GM21723 (cell line): ENCODE data around the gene PAFAH1B2.
"Not testable (repeated sequence)": the region's sequence is repeated elsewhere in the genome, so short reads cannot be mapped to it uniquely, and the experiment has no call there.

ENCODE experiments used
- ATAC-seq: cut with Tn5 transposase; IDR thresholded peaks from one replicate; pipeline ENCODE4 v1.9.1; 2021; ENCODE audit warnings: mild to moderate bottlenecking, moderate library complexity; ENCODE audit not compliant: unreplicated experiment

PAFAH1B2 gene

DNA sequence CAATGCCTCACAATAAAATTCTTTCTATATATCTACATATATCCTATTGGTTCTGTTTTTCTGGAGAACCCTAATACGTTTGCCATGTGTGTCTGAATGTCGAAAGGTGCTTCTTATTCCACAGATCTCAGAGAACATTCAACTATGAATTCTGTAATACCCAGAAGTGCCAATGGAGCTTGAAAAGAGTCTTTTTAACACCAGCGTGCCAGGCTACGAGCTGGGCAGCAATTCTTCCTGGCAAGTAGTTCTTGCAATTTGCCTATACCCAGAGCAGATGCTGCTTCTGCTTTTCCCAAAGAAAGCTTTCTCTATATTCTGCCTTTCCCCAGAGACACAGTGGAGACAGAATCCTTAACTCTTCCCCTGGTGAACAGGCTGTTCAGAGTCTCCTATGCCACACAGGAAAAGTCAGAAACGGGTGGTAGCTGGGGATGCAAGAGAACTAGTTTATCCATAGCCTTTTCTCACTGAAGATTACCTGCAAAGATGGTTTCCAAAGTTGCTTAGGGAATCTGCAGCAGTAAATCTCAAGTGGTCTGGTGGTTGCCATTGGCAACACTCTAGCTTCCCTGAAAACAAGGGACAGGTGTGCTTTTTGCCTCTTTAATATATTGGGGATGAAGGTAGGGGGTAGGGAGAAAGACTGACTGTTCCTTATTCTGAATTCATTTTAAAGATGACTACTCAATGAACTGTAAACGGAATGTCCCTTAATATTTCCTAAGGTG is 16.8 kb upstream of the PAFAH1B2 start:
- no peak for ATAC-seq

DNA sequence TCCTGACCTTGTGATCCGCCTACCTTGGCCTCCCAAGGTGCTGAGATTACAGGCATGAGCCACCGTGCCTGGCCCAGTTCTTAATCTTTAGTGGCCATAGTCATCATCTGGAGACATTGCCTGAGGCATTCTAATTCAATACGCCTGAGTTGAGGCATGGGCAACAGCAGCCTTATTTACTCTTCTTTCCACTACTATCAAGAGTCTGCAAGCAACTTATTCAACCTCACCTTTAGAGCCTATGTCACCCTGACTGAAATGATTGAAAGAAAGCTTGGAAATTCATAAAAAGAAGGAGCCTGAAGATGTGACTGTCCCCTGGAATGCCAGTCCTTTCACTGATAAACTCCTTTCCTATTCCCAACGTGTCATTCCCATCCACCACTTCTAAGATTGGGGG is 15.8 kb upstream of the PAFAH1B2 start:
- no peak for ATAC-seq

DNA sequence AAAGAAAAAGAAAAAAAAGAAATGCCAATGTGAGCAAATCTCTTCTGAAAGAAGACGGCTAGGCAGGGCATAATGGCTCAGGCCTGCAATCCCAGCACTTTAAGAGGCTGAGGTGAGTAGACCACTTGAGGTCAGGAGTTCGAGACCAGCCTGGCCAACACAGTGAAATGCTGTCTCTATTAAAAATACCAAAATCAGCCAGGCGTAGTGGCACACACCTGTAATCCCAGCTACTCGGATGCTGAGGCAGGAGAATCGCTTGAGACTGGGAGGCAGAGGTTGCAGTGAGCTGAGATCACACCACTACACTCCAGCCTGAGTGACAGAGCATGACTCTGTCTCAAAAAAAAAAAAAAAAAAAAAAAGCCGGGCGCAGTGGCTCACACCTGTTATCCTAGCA is 13.7 kb upstream of the PAFAH1B2 start:
- not testable (repeated sequence) for ATAC-seq

DNA sequence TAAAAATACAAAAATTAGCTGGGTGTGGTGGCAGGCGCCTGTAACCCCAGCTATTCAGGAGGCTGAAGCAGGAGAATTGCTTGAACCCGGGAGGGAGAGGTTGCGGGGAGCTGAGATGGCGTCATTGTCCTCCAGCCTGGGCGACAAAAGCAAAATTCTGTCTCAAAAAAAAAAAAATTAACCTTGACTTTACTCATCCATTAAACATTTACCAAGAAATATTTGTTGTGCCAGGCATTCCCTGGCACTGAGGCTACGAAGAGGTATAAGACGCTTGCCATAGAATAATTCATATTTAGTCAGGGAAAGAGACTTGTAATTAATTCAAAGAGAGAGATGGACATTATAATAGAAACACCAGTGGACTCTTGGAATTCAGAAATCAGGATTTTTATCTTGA is 13.2 kb upstream of the PAFAH1B2 start:
- ATAC-seq = no peak

DNA sequence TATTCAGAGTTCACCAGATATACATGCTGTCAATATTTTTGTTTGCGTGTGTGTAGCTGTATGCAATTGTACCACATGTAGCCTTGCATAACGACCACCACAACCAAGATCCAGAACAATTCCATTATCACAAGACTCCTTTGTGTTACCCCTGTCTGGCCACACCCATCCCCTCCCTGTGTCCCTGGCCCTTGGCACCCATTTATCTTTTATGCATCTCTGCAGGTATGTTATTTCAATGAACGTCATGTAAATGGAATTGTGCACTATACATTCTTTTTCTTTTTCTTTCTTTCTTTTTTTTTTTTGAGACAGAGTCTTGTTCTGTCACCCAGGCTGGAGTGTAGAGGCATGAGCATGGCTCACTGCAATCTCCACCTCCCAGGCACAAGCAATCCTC is 9.7 kb upstream of the PAFAH1B2 start:
- ATAC-seq = no peak

DNA sequence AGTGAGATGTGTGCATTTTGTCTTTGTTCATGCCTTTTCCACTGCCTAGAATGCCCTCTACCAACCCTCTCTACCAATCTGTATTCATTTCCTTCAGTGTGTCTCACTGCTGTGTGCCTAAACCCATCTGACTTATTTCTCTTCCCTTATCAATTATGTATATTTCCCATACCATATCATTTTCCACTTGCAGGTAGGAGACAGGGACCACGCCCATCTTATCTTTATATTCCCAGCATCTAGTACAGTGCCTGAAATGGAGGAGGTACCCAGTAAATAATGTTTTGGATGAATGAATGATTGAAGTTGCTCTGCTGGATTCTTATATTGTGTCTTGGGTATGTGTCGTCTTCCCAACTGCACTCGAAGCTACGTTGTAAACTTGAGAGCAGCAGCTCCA is 9.1 kb upstream of the PAFAH1B2 start:
- not testable (repeated sequence) for ATAC-seq

DNA sequence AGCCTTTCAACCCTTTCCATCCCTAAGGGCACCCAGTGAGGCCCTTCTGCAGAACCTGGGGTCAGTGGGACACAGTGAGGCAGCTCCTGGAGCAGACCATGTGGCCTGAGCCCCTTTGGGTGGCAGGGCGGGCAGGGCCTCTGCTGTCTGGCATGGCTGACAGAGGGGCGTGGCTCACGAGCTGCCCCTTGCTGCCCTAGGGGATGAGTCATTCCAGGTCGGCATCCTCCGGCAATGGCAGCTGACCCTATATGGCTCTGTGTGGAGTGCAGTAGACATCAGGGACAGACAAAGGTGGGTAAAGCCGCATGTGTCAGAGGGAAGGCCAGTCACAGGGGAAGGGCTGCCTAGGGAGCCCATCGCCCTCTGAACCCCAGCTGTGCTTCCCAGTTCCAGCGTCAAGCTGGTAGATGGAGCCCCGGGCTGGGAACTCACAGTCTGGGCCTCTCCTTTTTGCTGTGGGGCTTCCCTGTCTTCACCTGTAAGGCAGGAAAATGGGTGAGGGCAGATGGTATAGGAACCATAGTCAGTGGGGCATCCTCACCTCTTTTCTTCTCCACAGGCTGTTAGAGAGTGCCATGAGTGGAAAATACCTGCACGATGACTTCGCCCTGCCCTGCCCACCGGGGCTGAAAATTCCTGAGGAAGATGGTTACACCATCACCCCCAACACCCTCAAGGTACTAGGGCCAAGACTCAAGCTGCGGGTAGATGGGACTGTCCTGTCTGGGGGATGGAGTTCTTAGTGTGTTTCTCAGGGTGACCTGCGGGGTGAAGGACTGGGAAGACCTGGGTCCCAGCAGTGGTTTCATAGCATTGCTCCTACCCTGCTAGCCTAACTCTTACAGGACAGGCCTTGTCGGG is 6.6 kb upstream of the PAFAH1B2 start:
- not testable (repeated sequence) for ATAC-seq

DNA sequence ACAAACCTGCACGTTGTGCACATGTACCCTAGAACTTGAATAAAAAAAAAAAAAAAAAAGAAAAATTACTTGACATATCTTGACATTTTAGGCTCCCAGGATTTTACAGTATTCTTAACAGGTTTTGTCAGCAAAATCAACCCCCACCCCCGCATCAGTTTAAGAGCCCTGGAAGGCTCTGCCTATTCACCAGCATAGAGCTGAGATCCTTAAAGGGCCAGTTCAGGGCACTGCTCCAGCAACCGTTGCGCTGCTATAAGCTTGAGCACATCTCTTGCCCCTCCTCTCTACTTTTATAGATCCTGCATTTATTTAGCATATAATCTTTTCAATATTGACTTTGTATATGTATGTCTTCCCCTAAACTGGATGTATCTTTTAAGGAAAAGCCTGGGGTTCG is 697 bp upstream of the PAFAH1B2 start:
- ATAC-seq = peak; percentile 17

DNA sequence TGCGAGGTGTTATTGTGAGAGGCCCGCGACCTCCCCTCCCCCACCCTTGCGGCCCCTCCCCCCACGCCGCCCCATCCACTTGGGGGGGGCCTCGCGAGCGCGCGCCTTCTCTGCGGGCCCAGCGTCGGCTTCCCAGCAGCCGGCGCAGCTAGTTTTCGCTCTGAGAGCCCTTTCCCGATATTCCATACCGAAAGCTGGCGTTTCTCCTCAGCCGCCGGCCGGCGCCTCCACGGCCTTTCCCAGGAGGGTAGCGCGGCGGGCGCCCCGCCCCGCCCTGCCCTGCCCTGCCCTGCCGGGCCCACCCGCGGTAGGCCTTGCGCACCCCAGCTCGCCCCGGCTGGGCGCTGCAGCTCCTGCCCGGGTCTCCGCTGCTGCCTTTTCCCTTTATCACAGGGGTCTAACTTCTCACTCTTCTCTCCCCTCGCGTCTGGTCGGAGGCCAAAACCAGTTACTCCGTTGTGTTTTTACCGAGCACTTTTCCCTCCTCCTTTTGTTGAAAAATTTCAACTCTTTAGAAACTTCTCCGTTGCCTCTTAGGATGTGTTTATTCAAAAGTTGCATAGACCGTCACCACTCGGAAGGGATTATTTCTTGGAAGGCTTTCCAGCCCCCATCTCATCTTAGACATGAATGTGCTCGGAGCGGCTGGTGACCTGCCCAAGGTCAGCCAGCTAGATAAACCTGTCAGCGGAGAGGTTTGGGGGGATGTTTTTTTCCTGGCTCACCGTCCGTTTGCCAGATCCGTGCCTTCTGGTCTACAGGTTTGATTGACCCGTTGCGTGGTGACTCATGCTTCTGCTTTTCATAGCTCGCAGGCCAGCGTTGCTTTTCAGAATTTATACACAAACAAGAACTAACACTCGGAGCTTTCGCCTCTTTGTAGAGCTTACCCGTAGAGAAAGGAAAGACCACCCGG is 648 bp downstream of the PAFAH1B2 start:
- ATAC-seq = peak; percentile 53

DNA sequence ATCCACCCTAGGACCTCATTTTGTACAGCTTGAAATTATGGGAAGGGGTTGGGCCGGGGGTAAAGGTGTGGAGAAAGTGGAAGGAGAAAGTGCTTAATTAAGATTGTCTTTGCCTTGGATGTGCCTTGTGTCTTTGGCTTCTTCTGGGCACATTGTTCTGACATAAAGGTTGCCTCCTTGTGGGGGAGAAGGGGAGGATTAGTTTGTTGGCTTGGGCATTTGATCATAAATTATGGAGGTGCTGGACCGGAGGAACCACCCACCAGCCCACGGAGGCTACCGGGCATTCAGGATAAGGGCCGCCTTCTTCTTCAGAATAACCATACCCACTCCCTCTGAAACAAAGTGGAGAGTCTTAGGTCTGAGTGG is 1.3 kb downstream of the PAFAH1B2 start:
- no peak for ATAC-seq

DNA sequence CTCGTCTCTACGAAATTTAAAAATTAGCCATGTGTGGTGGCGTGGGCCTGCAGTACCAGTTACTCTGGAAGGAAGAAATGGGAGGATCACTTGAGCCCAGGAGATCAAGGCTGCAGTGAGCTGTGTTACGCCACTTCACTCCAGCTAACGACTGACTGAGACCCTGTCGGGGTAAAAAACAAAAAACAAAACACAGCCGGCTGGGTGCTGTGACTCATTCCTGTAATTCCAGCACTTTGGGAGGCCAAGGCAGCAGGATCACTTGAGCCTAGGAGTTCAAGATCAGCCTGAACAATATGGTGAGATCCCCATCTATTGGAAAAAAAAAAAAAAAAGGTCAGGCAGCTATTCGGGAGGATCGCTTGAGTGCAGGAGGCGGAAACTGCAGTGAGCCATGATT is 2.4 kb downstream of the PAFAH1B2 start:
- no peak for ATAC-seq

DNA sequence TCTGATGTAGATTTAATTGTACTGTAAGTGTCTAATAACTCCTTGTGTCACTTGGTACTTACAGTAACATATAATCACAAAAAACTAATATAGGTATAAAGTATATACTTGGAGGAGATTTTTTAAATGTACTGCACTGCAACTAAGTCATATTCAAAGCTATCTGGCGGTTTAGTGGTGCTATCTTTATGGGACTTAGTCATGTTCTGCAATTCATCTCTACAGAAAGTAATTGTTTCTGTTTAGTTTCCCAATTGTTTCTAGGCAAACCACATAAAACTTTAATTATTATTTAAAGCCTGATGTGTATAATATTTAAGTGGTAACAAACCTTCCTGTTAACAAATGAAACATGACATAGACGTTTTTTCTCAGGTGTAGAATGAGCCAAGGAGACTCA is 8.0 kb downstream of the PAFAH1B2 start:
- ATAC-seq = no peak

DNA sequence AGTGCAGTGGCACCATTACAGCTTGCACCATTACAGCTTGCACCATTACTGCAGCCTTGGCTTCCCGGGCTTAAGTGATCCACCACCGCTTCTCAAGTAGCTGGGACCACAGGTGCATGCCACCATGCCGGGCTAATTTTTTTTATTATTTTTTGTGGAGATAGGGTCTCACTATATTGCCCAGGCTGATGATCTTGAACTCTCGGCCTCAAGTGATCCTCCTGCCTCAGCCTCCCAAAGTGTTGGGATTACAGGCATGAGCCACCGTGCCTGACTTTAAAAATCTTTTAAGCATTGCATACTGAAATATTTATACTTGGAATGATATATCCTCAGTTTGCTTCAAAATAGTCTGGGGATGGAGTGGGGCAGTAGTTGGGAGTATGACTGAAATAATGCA is 10.4 kb downstream of the PAFAH1B2 start:
- ATAC-seq = no peak

DNA sequence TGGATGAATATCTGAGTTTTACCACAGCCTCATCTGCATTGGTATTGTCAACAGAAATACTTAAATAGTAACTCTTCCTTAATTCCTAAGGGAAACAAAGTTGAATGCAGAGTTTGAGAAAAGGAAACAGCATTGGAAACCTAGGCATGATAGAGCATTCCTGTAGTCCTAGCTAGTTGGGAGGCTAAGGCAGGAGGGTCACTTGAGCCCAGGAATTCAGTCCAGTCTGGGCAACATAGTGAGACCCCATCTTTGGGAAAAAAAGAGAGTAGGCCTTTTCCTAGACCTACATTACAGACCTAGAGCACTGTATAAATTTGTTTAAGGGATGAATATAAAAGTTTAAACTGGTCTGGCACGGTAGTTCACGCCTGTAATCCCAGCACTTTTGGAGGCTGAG is 13.4 kb downstream of the PAFAH1B2 start:
- no peak for ATAC-seq

DNA sequence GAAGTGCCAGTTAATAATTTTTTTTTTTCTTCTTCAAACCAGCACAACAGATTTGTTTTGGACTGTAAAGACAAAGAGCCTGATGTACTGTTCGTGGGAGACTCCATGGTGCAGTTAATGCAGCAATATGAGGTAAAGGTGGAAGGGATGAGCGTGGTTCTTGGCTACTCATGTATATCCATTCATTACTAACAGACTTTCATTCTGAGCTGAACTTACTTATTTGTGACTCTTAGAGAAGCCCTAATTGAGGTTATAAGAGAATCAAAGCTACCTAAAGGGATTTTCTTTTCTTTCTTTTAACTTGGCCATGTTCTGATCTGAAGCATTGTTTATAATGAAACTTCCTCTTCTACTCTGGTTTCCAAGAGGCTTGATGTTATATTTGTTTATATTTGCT is 15.8 kb downstream of the PAFAH1B2 start:
- ATAC-seq = no peak

DNA sequence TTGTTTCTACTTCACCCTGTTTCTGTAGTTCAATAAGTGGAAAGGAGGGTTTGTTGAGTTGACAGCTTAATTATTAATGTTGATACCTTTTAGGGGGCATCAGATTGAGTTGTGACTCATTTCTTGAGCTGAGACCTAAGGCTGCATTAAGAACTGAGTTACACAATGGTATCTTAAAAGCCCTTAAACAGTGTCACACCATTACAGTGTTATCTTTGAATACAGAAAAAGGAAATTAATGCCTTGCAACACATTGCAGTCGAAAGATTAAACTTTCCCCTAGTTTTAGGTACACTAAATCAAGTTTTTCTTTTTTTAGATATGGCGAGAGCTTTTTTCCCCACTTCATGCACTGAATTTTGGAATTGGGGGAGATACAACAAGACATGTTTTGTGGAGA is 16.7 kb downstream of the PAFAH1B2 start:
- no peak for ATAC-seq

DNA sequence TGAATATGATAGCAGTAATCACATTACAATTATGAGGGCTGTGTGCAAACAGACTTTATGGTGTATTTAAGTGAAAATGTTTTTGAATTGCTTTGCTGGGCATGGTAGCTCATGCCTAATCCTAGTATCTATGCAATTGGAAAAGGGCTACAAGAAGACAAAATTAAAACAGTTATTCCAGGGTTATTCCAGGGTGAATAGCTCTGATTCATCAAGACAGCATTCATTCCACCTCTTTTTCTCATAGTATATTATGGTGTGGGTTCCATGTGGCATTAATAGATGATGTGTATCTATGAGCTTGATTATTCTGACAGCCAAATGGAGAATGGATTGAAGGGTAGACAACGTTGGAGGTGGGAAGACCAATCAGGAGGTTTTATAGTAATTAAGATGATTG is 22.4 kb downstream of the PAFAH1B2 start:
- ATAC-seq = no peak

DNA sequence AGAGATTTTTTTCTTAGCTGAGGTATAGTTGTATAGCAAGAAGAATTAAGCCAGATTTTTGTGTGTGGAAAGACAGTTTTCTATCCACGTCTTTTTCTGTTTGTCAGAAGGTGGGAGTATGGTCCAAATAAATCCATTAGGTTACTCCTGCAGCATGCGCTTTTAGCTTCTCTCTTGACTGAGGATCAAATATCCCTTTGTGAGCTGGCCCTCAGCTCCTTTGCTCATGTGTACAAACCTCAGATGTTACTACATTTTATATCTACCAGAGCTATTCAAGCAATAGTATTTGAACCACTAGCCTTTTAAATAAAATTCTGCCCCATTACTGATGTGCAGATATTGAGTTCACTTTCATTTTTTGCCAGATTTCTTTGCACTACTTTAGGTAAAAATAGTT is 25.6 kb downstream of the PAFAH1B2 start:
- ATAC-seq = no peak

DNA sequence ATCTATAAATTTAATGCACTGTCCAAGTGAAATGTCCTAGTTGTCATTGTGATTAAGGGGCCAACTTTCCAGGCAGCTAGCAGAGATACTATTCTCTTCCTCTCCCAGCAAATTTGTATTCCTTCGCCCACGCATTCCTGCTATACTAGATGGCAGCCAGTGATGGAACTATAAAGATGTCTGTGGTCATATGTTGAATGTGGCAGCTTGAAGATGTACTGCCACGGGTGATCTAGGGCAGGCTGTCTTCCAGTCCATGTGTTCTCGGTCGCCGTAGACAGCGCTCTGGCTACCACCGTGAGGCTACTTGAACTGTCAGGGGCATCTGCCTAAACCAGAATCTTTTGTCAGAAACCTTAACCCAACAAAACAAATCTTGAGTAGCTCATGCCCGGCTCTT is 26.1 kb downstream of the PAFAH1B2 start:
- no peak for ATAC-seq

DNA sequence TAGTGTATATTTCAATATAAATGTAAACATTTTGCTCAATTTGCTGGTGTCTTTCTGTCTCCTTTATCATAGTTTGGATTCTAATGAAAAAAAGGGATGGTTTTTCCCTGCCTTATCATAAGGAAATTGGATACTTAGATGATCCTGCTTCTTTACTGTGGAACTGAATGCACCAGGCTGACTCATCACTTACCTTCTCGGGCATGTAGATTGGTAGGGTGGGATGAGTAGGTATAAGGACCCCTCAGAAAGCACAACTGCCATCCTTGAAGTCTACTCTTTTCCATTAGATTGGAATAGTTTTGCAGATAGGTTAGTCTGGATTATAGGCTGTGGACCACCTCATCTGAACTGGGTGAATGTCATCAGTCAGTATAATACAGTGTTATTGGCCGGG is 26.9 kb downstream of the PAFAH1B2 start:
- ATAC-seq = no peak

DNA sequence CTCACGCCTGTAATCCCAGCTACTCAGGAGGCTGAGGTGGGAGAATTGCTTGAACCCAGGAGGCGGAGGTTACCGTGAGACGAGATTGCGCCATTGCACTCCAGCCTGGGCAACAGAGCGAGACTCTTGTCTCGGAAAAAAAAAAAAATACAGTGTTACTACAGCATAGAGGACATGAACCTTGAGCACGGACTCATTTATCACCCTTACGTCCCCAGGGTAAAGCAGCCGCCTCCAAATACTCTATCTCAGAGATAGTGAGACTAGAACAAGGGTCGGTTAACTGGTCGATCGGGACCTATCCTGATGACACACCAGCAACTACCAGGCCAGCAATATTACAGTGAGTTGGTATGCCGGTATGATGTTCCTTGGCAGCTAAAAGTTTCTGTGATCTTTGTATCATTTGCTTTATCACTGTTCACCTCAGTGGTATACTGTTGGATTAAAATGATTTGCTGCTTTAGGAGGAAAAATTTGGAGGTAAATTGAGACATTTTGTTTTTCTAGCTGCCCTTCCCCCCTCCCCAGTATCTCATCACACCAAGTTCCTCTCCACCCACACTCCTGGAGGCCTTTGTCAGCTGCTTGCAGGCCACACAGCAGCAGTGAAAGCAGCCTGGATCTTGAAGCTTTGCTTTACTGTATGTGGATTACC is 27.4 kb downstream of the PAFAH1B2 start:
- no peak for ATAC-seq
